ENCODE results near the gene ABCC4. TPM values are rescaled to one million over a fixed set of nuclear protein-coding genes. Genes with fewer than 3 reads are reported as not detected.

The ABCC4 gene
- total RNA-seq, 1 experiment from 2014 or later: 17.0 TPM

DNA sequence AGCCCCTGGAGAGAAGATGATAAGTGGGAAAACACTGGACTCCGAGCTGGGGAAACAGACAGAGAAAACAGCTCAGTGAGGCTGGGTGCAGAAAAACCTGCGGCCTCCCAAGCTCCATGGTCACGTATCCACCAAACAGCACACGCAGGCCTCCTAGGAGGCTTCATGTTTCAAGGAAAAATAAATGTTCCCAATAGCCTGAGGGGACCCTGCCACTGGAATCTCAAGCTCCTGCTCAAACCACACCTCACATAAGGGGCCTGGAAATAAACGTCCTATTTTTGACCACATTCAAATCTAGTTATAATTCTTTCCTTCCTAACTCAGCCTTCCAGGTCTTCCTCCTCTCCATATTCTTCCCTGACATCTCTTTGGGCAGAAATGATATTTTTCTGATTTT lies 225.7 kb downstream of the ABCC4 start:
- no peak overlapping the region for H3K4me3 ChIP-seq
- H3K79me2 ChIP-seq (ENCODE audit: low read depth): no peaks in the 10 kb centered on the region
- BruUV-seq (replicated peaks): no TSS peak
- no peaks in the 10 kb centered on the region for H3K27me3 ChIP-seq (ENCODE audit: insufficient read depth, low read depth)
- no peaks in the 10 kb centered on the region for H3K36me3 ChIP-seq (ENCODE audit: low read depth)
- CTCF ChIA-PET: no interaction called here
- H4K20me1 ChIP-seq (ENCODE audit: insufficient read depth): no peaks in the 10 kb centered on the region
- H3K9me3 ChIP-seq (ENCODE audit: insufficient read depth, low read depth): no peaks in the 10 kb centered on the region
- H3F3A ChIP-seq (ENCODE audit: insufficient read depth, low read depth): peaks cover 3% of the 10 kb centered on the region; the same call in 1 of the 2 replicates
- H3K27ac ChIP-seq: no peak overlapping the region
- H2AFZ ChIP-seq: no peak overlapping the region
- H3K9me2 ChIP-seq (ENCODE audit: insufficient read depth): no peaks in the 10 kb centered on the region
- POLR2A ChIA-PET (ENCODE audit: unreplicated experiment): no interaction called here
- intact Hi-C loops (cut with micrococcal nuclease; ENCODE audit: unreplicated experiment): no loop called here
- no peak overlapping the region for H3K4me2 ChIP-seq
- TF ChIP-seq, protein P1, sequence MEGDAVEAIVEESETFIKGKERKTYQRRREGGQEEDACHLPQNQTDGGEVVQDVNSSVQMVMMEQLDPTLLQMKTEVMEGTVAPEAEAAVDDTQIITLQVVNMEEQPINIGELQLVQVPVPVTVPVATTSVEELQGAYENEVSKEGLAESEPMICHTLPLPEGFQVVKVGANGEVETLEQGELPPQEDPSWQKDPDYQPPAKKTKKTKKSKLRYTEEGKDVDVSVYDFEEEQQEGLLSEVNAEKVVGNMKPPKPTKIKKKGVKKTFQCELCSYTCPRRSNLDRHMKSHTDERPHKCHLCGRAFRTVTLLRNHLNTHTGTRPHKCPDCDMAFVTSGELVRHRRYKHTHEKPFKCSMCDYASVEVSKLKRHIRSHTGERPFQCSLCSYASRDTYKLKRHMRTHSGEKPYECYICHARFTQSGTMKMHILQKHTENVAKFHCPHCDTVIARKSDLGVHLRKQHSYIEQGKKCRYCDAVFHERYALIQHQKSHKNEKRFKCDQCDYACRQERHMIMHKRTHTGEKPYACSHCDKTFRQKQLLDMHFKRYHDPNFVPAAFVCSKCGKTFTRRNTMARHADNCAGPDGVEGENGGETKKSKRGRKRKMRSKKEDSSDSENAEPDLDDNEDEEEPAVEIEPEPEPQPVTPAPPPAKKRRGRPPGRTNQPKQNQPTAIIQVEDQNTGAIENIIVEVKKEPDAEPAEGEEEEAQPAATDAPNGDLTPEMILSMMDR (conservative IDR thresholded peaks at IDR 0.05): no peak
- TF ChIP-seq EZH2 (IDR thresholded peaks at IDR 0.05; ENCODE audit: low read depth): no peak
- H3K4me1 ChIP-seq (replicated peaks; ENCODE audit: insufficient read depth): no peaks in the 10 kb centered on the region
- no peak for DNase-seq

DNA sequence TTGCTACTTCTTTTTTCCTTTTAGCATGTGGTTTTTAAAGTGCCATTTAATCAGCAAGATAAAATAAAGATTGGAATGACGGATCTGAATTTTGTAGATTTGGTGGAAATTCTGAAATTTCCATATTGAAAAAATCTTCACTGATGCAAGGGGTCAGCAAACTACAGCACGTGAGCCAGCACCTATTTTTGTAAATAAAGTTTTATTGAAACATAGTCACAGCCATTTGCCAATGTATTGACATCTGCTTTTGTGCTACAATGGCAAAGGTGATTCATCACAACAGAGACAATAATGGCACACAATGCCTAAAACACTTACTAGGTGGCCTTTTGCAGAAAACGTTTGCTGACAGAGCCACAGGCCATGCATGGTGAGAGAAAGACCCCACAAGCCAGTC lies 226.4 kb downstream of the ABCC4 start:
- Histone ChIP-seq H3K9me2 (ENCODE audit: insufficient read depth) (no peaks in the 10 kb centered on the region), H3K27me3 (ENCODE audit: insufficient read depth, low read depth) (no peaks in the 10 kb centered on the region), H3K4me3 (no peak overlapping the region), H3K9me3 (ENCODE audit: insufficient read depth, low read depth) (no peaks in the 10 kb centered on the region), H4K20me1 (ENCODE audit: insufficient read depth) (no peaks in the 10 kb centered on the region), H3K79me2 (ENCODE audit: low read depth) (no peaks in the 10 kb centered on the region), H3K27ac (no peak overlapping the region), H3K36me3 (ENCODE audit: low read depth) (no peaks in the 10 kb centered on the region), H3K4me1 (replicated peaks; ENCODE audit: insufficient read depth) (no peaks in the 10 kb centered on the region), H2AFZ (no peak overlapping the region), H3F3A (ENCODE audit: insufficient read depth, low read depth) (peaks cover 3% of the 10 kb centered on the region; the same call in 1 of the 2 replicates), H3K4me2 (no peak overlapping the region)
- TF ChIP-seq, protein P1 (conservative IDR thresholded peaks at IDR 0.05): no peak
- no peak for TF ChIP-seq EZH2 (IDR thresholded peaks at IDR 0.05; ENCODE audit: low read depth)
- no TSS peak for BruUV-seq (replicated peaks)
- POLR2A ChIA-PET (ENCODE audit: unreplicated experiment): no interaction called here
- intact Hi-C loops (cut with micrococcal nuclease; ENCODE audit: unreplicated experiment): no loop called here
- DNase-seq: no peak
- CTCF ChIA-PET: no interaction called here

DNA sequence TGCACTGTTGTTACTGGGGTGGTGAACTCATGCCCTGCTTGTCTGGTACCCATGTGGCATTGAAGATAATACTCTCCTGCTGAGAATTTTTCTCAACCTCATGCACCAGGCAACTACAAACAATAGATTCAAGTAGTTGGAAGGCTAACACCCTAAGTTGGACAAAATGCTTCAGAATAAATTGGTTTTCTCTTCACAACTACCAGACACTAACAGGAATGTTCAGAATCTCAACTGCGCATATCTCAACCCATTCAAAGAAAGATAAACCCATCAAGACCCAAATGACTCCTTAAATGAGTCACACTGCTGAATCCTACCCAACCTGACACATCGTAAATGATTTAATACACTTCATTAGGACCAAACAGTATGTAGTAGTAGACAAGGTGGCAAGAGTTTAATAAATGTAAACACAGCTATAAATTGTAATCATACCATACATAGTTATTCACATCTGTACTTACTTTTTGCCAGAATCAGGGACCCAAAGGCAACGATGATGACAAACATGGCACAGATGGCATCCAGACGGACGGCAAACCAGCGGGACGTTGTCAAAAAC lies 227.4 kb downstream of the ABCC4 start:
- Histone ChIP-seq H3K36me3 (ENCODE audit: low read depth) (no peaks in the 10 kb centered on the region), H3K4me2 (no peak overlapping the region), H4K20me1 (ENCODE audit: insufficient read depth) (no peaks in the 10 kb centered on the region), H3K4me3 (no peak overlapping the region), H3K9me2 (ENCODE audit: insufficient read depth) (no peaks in the 10 kb centered on the region), H2AFZ (no peak overlapping the region), H3K79me2 (ENCODE audit: low read depth) (no peaks in the 10 kb centered on the region), H3K9me3 (ENCODE audit: insufficient read depth, low read depth) (no peaks in the 10 kb centered on the region), H3K27me3 (ENCODE audit: insufficient read depth, low read depth) (no peaks in the 10 kb centered on the region), H3K27ac (no peak overlapping the region), H3K4me1 (replicated peaks; ENCODE audit: insufficient read depth) (no peaks in the 10 kb centered on the region), H3F3A (ENCODE audit: insufficient read depth, low read depth) (no peaks in the 10 kb centered on the region; the same call in 1 of the 2 replicates)
- no TSS peak for BruUV-seq (replicated peaks)
- POLR2A ChIA-PET (ENCODE audit: unreplicated experiment): no interaction called here
- TF ChIP-seq, protein P1 (conservative IDR thresholded peaks at IDR 0.05): no peak
- no peak for TF ChIP-seq EZH2 (IDR thresholded peaks at IDR 0.05; ENCODE audit: low read depth)
- CTCF ChIA-PET: no interaction called here
- DNase-seq: no peak
- intact Hi-C loops (cut with micrococcal nuclease; ENCODE audit: unreplicated experiment): no loop called here

Data from PC-9 (cell line).